IPS DF 19.7 (cell line): ENCODE measurements around the gene NELFE.
"Not testable (repeated sequence)": the region's sequence is repeated elsewhere in the genome, so short reads cannot be mapped to it uniquely, and the experiment has no call there.

ENCODE experiments used
- DNase-seq: peaks from one replicate; pipeline ENCODE4 v3.0.0-alpha.2; 2013; ENCODE audit warnings: low read depth, low spot score

The NELFE gene

DNA sequence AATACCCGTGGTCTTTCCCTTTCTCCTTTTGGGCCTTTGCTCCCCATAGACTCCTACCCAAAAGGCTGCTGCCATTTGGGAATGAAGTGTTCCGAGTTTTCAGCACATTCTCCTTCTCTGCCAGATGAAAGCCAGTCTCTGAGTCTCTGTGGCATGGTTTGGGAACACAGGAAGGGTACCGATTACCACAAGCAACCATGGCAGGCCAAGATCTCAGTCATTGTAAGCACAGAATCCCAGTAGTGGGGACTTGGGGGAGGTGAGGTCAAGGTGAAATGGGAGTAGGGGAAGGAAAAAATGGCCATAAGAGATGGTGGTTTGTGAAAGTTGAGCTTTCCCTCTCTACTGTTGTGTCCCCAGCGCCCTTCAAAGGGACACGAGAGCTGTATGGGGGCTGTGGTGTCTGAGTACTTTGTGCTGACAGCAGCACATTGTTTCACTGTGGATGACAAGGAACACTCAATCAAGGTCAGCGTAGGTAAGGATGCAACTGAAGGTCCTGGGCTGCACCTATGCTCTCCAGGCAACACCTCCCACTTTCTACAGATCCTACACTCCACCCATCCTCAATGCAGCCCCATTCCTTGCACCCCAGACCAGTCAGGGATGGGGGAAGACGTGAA lies 8.7 kb downstream of the NELFE start:
- DNase-seq, result no peak

DNA sequence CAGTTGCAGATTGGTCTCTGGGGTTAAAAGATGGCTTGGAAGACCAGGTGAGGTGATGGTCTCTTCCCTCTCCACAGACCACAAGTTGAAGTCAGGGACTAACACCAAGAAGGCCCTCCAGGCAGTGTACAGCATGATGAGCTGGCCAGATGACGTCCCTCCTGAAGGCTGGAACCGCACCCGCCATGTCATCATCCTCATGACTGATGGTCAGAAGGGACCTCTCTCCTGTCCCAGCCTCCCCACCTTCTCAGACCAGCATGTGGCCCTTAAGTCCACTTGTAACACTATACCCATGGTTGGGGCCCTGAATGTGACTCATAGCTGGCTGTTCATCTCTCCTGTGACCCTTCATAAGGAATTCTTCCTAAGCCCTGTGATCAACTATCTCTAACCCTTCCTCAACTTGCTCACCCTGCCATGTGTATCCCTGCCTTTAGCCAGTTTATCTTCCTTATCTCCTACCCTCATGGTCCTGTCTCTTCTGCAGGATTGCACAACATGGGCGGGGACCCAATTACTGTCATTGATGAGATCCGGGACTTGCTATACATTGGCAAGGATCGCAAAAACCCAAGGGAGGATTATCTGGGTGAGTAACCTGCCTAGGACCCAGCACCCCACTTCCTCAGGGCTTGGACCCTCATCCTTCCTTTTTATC lies 9.9 kb downstream of the NELFE start:
- DNase-seq, result no peak

DNA sequence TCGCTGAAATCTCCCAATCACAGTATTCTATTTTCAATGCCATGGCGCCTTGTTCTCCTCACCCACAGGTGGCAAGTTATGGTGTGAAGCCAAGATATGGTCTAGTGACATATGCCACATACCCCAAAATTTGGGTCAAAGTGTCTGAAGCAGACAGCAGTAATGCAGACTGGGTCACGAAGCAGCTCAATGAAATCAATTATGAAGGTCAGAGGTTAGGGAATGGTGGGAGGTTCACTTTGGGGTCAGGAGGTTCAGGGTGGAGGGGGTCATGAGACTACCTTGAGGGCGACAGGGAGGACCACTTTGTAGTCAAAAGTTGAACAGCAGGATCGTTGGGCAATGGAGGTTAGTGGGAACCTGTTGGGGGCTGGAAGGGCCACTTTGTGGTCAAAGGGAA lies 10.5 kb downstream of the NELFE start:
- no peak for DNase-seq

DNA sequence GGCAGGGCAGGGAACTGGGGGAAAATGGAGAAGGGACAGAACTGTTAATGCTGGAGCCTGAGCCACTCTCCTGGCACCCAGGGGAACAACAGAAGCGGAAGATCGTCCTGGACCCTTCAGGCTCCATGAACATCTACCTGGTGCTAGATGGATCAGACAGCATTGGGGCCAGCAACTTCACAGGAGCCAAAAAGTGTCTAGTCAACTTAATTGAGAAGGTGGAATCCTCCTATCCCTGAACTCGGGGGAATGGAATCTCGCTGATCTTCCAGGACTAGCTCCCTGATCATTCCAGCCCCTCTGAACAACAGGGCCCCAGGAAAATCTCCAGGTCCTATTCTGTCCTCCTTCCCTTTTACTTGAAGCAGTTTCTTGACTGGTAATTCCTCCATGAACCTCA lies 10.9 kb downstream of the NELFE start:
- DNase-seq, result no peak

DNA sequence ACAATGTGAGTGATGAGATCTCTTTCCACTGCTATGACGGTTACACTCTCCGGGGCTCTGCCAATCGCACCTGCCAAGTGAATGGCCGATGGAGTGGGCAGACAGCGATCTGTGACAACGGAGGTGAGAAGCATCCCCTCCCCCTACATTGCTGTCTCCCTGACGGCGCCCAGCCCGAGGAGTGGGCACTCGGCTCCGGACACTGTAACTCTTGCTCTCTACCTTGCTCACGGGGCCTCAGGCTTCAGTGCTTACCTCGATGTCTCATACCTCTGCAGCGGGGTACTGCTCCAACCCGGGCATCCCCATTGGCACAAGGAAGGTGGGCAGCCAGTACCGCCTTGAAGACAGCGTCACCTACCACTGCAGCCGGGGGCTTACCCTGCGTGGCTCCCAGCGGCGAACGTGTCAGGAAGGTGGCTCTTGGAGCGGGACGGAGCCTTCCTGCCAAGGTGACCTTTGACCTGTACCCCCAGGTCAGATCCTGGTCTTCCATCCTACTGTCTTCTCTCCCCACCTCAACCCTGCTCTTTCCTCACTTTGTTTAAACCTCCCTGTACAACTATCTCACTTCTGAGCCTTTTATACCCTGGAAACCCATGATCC lies 11.6 kb downstream of the NELFE start:
- no peak for DNase-seq

DNA sequence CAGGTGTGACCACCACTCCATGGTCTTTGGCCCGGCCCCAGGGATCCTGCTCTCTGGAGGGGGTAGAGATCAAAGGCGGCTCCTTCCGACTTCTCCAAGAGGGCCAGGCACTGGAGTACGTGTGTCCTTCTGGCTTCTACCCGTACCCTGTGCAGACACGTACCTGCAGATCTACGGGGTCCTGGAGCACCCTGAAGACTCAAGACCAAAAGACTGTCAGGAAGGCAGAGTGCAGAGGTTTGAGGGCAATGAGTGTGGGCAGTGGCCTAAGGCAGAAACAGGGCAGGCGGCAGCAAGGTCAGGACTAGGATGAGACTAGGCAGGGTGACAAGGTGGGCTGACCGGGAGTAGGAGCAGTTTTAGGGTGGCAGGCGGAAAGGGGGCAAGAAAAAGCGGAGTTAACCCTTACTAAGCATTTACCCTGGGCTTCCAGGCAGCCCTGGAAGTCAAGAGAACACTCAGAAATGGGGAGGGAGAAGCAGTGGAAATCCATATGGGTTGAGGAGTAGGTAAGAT lies 12.3 kb downstream of the NELFE start:
- DNase-seq, result no peak

DNA sequence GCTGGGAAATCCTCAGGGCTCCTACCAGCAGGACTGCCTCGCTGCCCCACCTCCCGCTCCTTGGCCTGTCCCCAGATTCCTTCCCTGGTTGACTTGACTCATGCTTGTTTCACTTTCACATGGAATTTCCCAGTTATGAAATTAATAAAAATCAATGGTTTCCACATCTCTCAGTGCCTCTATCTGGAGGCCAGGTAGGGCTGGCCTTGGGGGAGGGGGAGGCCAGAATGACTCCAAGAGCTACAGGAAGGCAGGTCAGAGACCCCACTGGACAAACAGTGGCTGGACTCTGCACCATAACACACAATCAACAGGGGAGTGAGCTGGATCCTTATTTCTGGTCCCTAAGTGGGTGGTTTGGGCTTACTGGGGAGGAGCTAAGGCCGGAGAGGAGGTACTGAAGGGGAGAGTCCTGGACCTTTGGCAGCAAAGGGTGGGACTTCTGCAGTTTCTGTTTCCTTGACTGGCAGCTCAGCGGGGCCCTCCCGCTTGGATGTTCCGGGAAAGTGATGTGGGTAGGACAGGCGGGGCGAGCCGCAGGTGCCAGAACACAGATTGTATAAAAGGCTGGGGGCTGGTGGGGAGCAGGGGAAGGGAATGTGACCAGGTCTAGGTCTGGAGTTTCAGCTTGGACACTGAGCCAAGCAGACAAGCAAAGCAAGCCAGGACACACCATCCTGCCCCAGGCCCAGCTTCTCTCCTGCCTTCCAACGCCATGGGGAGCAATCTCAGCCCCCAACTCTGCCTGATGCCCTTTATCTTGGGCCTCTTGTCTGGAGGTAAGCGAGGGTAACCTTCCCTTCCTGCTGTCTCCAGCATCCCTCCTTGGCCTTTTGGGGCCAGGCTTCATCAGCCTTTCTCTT lies 13.0 kb downstream of the NELFE start, which contains the start of gene CFB:
Gene CFB, plus strand, starts transcription at position 589 of the 863 bp plus-strand sequence. Its CDS starts 127 bp downstream, at position 716.
- no peak for DNase-seq

DNA sequence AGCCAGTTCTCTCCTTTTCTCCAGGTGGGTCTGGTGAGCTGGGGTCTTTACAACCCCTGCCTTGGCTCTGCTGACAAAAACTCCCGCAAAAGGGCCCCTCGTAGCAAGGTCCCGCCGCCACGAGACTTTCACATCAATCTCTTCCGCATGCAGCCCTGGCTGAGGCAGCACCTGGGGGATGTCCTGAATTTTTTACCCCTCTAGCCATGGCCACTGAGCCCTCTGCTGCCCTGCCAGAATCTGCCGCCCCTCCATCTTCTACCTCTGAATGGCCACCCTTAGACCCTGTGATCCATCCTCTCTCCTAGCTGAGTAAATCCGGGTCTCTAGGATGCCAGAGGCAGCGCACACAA lies 13.6 kb downstream of the NELFE start:
- no peak for DNase-seq

DNA sequence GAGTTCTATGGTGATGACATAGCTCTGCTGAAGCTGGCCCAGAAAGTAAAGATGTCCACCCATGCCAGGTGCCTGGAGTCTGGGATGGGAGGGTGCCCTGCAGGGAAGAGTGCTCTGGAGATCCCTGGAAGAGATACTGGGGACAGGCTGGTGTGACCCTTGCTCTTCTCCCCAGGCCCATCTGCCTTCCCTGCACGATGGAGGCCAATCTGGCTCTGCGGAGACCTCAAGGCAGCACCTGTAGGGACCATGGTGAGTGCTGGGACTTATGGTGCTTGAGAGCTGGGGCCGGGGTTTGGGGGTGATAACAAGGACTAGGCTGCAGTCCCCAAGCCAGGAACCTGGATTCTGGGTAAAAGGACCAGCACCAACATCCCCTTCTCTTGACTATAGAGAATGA lies 15.0 kb downstream of the NELFE start:
- no peak for DNase-seq

DNA sequence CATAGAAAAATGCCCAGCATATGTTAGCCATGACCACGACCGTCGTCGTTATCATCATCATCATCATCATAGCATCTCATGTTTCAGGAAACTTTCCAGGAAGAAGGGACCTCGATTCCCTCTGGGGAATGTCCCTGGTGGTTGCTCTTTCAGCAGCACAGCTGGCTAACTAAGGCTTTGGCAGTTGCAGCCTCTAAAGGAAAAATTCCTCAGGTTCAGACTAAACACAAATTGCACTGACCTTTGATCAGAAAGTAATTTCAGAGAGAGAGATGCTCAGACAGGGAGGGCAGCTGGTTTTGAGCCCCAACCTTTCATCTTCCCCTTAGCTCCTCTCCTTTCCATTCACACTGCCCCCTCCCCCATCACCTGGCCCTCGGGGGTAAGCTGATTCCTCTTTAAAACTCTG lies 18.5 kb downstream of the NELFE start:
- DNase-seq, result no peak

DNA sequence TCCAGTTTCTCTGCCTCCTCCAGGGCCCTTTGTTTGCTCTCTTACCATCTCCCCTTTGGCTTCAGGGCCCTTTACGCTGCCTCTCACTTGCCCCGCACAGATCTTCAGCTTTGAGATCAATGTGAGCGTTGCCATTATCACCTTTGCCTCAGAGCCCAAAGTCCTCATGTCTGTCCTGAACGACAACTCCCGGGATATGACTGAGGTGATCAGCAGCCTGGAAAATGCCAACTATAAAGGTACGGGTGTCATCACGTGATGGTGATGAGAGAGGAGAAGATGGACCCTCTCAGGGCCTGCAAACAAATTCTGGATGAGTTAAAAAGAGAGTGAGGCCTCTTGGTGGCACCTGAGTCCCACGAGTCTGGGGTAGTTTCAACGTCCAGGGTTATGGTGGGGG lies 22.9 kb downstream of the NELFE start:
- DNase-seq, result no peak

DNA sequence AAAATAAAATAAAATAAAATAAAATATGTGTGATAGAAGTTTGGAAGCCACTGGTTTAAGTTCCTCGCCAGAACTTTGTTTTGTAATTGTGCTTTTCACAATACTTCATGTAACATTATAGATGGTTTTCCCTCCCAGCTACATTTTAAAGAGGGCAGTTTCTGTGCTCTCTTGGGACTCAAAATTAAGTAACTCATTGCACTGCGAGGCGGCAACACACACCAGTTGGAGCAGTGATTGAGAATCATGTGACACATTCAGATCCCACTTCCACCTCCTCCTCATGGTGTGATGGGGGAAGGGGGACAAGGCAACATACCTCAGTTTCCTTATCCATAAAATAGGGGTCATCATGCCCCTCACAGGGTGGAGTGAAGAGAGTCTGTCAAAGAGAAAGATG lies 23.8 kb downstream of the NELFE start:
- DNase-seq, result no peak

DNA sequence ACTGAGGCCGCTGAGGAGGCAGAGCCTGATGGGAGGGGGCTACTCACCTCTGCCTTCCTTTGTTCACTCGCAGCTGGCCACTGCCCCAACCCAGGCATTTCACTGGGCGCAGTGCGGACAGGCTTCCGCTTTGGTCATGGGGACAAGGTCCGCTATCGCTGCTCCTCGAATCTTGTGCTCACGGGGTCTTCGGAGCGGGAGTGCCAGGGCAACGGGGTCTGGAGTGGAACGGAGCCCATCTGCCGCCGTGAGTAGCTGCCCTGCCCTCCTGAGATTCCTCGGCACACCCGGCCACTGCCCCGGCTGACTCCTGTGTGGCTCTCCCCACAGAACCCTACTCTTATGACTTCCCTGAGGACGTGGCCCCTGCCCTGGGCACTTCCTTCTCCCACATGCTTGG lies 25.2 kb downstream of the NELFE start:
- DNase-seq, result no peak

DNA sequence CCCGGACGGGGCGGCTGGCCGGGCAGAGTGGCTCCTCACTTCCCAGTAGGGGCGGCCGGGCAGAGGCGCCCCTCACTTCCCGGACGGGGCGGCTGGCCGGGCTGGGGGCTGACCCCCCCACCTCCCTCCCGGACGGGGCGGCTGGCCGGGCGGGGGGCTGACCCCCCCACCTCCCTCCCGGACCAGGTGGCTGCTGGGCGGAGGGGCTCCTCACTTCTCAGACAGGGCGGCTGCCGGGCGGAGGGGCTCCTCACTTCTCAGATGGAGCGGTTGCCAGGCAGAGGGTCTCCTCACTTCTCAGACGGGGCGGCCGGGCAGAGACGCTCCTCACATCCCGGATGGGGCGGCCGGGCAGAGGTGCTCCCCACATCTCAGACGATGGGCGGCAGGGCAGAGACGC lies 26.6 kb downstream of the NELFE start:
- DNase-seq, result not testable (repeated sequence)

DNA sequence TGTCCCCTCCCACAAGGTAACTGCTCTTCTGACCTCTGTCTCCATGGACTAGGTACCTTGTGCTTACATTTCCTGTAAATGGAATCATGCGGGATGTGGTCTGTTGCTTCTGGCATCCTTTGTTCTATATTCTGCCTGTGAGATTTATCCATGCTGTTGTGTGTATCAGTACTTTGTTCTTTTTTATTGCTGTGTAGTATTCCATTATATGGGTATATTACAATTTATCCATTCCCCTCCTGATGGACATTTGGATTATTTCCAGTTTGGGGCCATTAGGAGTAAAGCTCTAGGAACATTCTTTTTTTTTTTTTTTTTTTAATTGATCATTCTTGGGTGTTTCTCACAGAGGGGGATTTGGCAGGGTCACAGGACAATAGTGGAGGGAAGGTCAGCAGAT lies 27.8 kb downstream of the NELFE start:
- DNase-seq, result no peak

DNA sequence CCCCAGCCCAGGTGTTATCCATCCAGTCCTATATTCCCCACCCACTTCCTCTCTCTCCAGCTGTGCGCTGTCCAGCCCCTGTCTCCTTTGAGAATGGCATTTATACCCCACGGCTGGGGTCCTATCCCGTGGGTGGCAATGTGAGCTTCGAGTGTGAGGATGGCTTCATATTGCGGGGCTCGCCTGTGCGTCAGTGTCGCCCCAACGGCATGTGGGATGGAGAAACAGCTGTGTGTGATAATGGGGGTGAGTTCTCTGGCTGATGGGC lies 30.2 kb downstream of the NELFE start:
- no peak for DNase-seq

DNA sequence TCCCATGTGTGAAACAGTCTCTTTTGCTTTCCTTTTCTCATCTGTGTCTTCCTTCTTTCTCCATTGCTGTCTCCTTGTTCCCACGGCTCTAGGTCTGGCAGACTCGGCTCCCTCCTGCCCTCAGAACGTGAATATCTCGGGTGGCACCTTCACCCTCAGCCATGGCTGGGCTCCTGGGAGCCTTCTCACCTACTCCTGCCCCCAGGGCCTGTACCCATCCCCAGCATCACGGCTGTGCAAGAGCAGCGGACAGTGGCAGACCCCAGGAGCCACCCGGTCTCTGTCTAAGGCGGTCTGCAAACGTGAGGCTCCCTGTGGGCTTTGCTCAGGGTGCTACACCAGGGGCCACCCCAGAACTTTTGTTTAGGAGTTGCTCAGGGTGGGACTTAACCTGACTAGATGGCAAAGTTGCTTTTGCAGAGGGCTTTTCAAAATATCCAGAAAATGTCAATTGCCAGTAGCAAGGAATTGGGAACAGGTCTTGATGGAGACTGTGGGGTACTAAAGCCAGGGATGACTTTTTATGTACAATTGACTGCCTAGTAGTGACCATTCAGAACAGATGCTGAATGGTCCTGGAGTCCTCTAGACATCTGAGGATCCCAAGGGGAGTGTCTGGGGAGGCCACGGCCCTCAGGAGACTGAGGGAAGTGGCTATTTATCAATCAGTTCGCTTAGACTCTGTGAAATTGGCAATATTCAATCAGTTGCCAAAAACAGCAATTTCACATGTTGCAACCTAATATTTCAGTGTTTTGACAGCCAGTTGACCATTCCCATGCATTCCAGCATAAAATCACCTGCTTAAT lies 30.7 kb downstream of the NELFE start:
- no peak for DNase-seq

DNA sequence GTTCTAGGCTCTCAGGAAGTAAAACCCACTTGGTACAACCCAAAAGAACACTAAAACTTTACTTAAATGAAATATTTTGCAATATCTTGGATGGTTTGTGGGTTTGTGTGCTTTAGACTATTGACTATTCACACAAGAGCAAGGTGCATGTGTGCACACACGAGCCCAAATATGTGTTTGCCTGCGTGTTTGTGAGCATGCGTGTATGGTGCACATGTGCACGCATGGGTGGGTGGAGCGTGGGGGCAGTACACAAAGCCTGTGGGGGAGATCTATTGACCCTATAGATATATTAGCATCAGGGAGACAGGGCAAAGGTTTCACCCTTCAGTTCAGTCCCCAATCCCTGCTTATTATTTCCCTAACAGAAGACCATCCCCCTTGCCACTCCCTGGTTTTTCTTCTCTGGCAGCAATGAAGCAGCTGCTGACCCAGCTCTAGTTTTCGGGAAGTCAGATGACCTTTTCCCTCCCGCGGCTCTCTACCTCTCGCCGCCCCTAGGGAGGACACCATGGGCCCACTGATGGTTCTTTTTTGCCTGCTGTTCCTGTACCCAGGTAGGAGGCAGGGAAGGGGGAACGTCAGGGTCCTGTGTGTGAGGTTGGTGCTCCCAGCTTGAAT lies 31.4 kb downstream of the NELFE start, which contains the start of gene C2:
Gene C2, plus strand, starts transcription at position 476 of the 621 bp plus-strand sequence. Its CDS starts 36 bp downstream, at position 512.
- DNase-seq, result no peak

DNA sequence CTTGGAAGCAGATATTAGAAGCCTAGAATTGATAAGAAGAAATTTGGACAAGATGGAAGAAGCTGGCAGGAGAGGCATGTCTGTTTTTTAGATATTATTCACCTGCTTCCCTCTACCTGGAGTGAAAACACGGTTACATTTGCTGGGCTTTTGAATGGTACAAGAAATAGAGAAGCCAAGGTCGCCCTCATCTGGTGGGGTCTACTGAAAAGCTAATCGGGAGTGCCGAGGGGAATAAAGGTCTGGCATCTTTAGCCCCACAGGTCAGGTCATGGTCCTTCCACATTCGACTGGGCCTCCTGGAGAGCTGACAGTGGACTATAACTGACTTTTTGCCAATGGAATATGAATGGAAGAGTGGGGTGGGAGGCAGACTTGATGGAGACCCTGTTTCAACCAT lies 35.8 kb downstream of the NELFE start:
- no peak for DNase-seq

DNA sequence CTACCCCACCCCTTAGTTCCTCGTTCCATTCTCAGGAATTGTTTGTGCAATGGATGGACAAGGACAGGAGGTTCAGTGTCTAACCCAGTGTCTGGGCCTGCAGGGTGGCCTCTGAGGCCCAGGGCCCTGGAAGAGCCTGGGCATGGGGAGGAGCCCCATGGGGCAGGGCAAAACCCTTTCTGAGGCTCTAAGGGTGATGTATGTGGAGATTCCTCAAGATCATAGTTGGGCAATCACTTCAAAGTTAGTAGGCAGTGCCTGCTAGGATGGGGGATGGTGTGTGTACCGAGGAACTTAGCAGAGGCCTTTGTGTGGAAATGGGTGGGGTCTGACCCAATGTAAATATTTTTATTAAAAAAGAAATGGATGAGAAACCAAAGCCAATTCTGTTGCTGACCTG lies 38.0 kb downstream of the NELFE start:
- no peak for DNase-seq
